GM21737 (cell line): ENCODE results near the gene UHMK1.

ENCODE experiments used
- ATAC-seq: cut with Tn5 transposase; IDR thresholded peaks from one replicate; pipeline ENCODE4 v1.9.1; 2021; ENCODE audit warnings: mild to moderate bottlenecking, moderate library complexity; ENCODE audit not compliant: unreplicated experiment

Gene UHMK1

DNA sequence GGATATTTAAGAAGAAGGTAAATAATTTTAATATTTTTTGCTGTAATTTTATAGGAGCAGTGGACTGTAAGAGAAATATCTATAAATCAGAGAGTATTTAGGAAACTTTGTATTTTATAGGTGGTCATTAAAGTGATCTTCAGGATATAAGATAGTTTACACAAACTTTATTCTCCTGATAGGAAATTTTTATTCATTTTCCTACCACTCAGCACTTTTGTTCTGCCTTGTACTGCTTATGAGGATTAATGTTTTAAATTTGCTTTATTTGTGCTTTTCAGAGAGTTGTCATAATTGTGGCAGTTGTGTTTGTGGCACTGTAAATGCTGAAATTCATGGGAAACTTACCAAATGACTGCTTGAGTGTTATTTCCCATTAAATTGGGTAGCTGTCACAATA is 29.7 kb downstream of the UHMK1 start:
- ATAC-seq: no peak

GRCh38 chr1:162530307-162530987 is 32.8 kb downstream of the UHMK1 start:
- ATAC-seq: peak; percentile 97

DNA sequence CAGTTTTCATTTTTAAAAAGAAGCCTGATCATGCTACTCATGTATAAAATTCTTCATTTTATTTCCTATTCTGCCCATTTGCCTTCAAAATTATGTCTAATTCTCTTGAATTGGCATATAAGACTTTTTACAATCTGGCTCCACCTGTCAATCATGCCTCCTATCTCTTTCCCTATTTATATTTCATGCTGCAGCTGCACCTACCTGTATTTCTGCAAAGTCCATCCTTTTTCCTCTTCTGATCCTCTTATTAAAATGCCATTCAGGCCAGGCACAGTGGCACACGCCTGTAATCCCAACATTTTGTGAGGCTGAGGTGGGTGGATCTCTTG is 33.3 kb downstream of the UHMK1 start:
- ATAC-seq: no peak

GRCh38 chr1:162535501-162535900 is 37.9 kb downstream of the UHMK1 start:
- ATAC-seq: no peak

DNA sequence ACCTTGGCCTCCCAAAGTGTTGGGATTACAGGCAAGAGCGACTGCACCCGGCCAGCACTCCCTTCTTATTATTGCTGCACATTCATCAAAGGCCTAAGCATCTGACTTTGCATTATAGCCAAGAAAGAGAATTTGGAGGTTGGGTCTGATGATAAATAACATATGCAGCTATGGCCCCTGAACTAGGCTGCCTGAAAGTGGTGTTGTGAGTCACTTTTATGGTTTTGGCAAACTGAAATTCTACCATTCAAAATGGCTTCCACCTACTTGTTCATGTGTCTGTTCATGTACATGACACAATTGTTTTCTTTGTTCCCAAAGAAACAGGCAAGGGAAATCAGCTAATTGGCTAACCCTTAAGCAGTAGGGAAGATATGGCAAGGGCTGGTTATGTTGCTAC is 38.9 kb downstream of the UHMK1 start:
- ATAC-seq: no peak

DNA sequence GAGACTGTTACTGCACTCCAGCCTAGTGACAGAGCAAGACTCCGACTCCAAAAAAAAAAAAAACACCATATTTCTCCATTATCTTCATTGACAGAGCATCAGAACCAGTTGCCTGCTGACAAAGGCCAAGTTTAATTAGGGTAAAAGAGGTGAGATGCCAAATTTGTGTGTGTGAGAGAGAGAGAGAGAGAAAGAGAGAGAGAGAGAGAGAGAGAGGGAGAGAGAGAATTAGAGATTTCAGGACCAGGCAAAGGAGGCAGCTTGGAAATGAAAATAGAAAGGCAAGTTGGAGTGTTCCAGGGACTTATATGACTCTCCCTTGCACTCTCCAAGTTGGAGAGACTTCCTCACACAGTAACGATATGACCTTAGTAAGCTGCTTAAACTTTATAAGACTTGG is 39.6 kb downstream of the UHMK1 start:
- ATAC-seq: no peak

DNA sequence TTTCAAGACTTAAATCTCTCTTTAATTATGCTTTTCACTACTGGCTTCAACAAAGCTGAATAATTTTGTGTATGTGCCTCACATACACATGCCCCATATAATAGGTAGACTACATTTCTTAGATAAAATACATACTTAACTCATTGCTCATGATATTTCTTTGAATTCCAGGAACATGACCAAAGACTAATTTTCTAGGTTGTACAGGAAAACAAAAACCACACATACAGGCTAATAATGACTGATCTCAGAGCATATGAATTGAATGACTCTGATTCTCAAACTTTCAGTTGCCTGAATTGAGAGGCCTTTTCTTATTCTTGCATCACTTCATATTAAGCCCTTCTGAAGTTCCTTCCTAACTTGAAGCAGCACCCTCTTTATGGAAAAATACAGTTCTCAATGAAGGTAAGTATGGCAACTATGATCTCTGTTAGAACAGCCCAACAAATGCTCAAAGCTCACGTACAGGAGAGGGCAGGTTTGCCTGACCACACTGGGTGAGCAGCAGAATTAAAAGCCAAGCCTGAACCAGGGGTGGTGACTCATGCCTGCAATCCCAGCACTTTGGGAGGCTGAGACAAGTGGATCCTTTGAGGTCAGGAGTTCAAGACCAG is 41.3 kb downstream of the UHMK1 start:
- no peak for ATAC-seq

GRCh38 chr1:162541619-162542141 is 44.1 kb downstream of the UHMK1 start:
- ATAC-seq: no peak

DNA sequence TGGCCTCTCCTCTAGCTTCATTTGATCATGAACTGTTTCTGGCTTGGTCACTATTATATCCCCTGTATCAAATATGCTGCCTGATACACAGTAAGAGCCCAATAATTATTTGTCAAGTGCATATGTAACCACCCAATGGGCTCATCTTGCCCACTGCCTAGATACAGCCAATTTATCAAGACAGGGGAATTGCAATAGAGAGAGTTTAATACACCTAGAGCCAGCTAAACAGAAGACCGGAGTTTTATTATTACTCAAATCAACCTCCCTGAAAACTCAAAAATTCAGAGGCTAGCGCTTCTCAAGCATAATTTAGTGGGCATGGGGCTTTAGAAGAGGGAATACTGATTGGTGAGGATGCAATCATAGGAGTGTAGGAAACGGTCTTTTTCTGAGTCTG is 45.6 kb downstream of the UHMK1 start:
- no peak for ATAC-seq

DNA sequence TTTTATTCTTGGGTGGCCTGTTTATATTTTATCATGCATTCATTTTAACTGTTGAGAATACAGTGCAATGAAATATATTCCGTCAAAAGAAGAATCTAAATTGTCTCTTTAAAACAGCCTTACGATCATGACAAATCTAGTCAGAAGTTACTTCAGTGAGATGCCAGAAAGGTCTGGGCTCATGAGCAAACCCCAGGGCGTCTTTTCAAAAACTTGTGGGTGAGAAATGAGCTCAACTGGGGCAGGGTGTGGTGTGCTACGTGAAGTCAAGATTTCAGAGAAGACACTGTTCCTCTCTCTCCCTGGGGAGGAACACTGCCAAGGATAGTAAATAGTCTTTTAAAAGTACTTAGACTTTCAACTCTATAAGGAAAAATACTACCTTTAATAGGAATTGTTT is 50.6 kb downstream of the UHMK1 start:
- no peak for ATAC-seq

DNA sequence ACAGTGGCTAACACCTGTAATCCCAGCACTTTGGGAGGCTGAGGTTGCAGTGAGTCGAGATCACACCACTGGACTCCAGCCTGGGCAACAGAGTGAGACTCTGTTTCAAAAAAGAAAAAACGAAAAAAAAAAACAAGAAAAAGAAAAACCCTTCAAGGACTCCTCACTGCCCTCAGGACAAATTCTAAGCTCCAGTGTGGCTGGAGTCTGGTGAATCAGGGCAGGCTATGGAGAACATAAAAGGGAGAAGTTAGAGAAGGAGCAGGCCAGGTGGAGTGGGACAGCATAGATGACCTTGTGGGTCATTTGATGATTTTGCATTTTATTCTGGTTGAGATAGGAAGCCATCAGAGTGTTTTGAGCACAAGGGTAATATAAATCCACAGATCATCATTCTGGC is 51.4 kb downstream of the UHMK1 start:
- ATAC-seq: no peak

DNA sequence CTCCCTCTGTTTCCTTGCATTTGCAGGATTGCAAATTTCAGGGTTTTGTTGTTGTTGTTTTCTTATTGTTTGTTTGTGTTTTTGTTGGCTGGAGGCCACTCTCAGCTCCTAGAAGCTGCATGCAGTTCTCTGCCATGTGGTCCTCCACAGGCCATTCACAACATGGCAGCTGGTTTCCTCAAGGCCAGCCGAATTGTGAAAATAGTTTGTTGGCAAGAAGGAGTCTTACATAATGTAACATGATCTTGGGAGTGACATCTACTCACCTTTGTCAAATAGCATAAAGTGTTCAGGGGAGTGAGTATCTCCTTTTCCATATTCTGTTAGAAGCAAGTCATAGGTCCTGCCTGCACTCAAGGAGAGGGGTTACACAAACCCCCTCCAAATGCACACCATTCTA is 53.3 kb downstream of the UHMK1 start:
- ATAC-seq: no peak

- ATAC-seq: no peak
Measured at GRCh38 chr1:162551969-162552683, 54.5 kb downstream of the UHMK1 start.

DNA sequence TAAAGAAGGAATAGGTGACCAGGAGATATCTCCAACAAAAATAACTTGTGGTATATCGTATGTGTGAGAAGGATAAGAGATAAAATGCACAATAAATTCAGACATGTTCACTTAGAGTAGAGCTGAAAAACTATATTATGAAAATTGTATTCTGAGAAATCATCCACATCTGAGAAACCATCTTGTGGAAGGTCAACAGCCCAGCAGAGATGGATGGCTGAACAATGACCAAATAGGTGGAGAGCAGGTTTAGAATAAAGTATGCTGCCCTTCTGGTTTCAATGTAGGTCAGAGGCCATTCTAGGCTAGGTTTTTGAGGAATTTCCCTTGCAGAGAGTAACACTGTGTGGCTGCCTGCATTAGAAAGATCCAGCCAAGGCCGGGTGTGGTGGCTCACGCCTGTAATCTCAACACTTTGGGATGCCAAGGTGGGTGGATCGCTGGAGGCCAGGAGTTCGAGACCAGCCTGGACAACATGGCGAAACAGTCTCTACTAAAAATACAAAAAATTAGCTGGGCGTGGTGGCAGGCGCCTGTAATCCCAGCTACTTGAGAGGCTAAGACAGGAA is 55.1 kb downstream of the UHMK1 start:
- no peak for ATAC-seq

GRCh38 chr1:162554258-162554657 is 56.6 kb downstream of the UHMK1 start:
- no peak for ATAC-seq

GRCh38 chr1:162557536-162557935 is 59.9 kb downstream of the UHMK1 start:
- ATAC-seq: no peak

- no peak for ATAC-seq
Measured at GRCh38 chr1:162560303-162561036, 62.9 kb downstream of the UHMK1 start.

DNA sequence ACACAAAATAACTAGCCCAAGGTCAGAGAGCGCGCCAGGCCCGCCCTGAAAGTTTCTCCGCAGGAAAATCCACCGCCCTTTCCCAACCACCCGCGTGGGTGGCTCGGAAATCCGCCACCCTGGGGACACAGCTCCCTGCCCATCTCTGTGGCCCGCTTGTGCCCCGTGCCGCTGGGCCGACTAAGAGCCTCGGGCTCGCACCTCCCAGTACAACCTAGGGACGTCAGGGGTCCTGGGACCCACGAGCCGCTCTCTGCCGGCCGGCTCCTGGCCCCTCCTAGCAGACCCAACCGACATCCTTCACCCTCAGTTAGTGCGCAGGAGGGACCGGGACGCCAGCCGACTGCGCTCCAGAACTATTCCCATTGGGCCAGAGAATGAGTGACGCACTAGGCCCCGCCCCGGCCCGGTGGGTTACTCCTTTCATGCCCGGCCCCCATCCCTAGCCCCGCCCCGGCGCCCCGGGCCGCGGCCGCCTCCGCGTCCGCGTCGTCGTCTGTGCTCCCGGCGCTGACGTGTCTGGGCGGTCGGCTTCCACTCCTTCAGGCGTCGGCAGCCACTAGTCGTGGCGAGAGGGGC is 63.5 kb downstream of the UHMK1 start:
- peak; percentile 92 for ATAC-seq

DNA sequence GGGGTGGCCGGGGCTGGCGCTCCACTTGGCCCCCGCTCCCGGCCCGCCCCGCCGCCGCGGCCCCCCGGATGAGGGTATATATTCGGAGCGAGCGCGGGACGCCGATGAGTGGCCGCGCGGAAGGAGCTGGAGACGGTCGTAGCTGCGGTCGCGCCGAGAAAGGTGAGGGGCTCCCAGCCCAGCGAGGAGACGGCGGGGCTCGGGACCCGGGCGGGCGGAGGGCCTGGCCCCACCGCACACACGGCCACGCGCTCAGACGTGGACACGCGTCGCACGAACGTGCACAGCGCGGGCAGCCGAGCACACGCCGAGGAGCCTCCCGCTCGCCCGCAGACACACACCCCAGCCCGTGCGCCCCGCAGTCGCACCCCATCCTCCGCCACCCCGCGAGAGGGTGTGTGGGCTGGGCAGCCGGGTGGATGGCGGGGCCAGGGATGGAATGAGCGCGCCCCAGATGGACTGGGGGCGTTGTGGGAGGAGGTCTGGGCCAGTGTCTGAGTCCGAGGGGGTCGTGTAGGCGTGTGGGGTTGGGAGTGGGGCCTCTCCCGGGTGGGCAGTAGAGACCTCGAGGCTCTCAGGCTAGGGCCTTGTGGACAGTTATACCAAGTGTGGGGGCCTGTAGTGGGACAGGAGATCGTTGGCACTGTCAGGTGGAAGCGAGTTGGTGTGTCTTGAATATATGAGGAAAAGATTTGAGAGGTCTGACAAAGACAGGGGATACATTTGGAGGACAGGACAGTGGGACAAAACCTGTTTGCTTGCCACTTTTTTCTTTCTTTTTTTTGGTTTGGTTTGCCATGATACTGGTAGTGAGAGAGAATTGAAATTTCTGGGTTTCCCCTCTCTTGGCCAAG is 64.2 kb downstream of the UHMK1 start, which contains the start of gene UAP1:
UAP1 (plus strand) TSS at position 107 of the 854 bp plus-strand sequence. CDS start 4,347 bp downstream, outside the sequence.
- peak; percentile 33 for ATAC-seq

GRCh38 chr1:162562470-162562828 is 64.8 kb downstream of the UHMK1 start:
- ATAC-seq: no peak
